Central memory CD8-positive, alpha-beta T cell (primary cell): Measurements from ENCODE around the gene ARFGEF3.

ENCODE experiments used
- ATAC-seq: fragments of 150-1000 bp; cut with Tn5 transposase; replicated peaks from 2 replicates; pipeline ENCODE4 v1.10.0; 2022; ENCODE audit warnings: mild to moderate bottlenecking, moderate FRiP score, moderate number of reproducible peaks; ENCODE audit not compliant: poor library complexity, severe bottlenecking; ENCODE audit errors: extremely low read depth
- DNase-seq, 2 donors: peaks; one replicate each; pipeline ENCODE4 v3.0.0; 2021; ENCODE audit warnings: low spot score in 2 of 2
- H3K27ac Mint-ChIP-seq: one replicate; pipeline ENCODE4 v1.8.0; 2022; ENCODE audit warnings: low read depth, mild to moderate bottlenecking, moderate library complexity, mixed read lengths
- H3K27me3 Mint-ChIP-seq: one replicate; pipeline ENCODE4 v1.8.0; 2022; ENCODE audit warnings: mixed read lengths
- H3K36me3 Mint-ChIP-seq: one replicate; pipeline ENCODE4 v1.8.0; 2022; ENCODE audit warnings: mild to moderate bottlenecking, moderate library complexity, mixed read lengths; ENCODE audit not compliant: insufficient read depth
- H3K4me1 Mint-ChIP-seq: one replicate; pipeline ENCODE4 v1.8.0; 2022; ENCODE audit warnings: mixed read lengths
- H3K4me3 Mint-ChIP-seq: one replicate; pipeline ENCODE4 v1.8.0; 2022; ENCODE audit warnings: mild to moderate bottlenecking, moderate library complexity, mixed read lengths
- H3K9me3 Mint-ChIP-seq: one replicate; pipeline ENCODE4 v1.8.0; 2022; ENCODE audit warnings: mixed read lengths

ARFGEF3 gene

DNA sequence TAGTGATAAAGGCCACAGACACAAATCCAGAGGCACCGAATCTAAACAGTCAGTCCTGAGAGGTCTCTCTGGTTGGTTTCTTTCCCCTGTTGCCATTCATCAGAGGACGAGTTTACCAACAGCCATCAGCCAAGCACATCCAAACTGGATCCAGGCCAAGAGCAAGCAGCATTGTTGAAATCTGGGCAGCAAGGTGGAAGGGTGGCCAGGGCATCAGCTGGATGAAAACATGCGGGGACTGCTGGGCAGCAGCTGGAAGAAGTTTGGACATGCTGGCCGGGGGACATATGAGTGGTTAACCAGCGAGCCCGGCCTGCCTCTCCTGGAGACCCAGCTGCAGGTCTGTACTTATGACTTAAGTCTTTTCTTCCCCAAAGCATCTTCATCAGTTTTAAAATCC, 216.1 kb downstream of the ARFGEF3 start, which contains the start of gene SMIM28:
Gene SMIM28 (plus strand): TSS at position 62 of the 400 bp plus-strand sequence. CDS start 168 bp downstream, at position 230.
- H3K4me3 Mint-ChIP-seq = no peak within 1 kb of the TSS
- H3K27me3 Mint-ChIP-seq = peaks cover 7% of the 10 kb centered on the region
- no peaks in the 10 kb centered on the region for H3K9me3 Mint-ChIP-seq
- DNase-seq (no peak), ATAC-seq (no peak)
- H3K4me1 Mint-ChIP-seq = no peaks in the 10 kb centered on the region
- H3K27ac Mint-ChIP-seq = no peak within 1 kb of the TSS
- H3K36me3 Mint-ChIP-seq = no peaks in the 10 kb centered on the region

DNA sequence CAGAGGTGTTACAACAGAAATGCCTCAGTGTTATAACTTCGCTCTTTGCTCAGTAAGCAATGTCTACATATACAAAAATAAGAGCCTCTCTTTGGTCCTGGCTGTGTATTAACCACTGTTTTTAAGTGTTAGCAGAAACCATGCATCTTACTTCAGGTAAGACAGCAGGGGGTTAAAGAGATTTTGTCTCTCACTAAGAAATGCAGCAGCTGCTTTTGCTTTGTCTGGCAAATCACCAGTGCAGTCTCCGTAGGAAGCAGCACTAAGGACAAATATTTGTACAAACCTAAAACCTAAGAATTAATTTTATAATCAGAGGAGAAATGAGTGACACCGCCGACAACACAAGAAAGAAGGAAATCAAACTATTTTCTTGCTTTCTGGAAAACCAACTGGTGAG, 216.7 kb downstream of the ARFGEF3 start:
- DNase-seq = no peak
- Mint-ChIP-seq H3K27ac (no peak overlapping the region), H3K4me1 (no peaks in the 10 kb centered on the region), H3K4me3 (no peak overlapping the region), H3K36me3 (no peaks in the 10 kb centered on the region), H3K27me3 (peaks cover 13% of the 10 kb centered on the region), H3K9me3 (no peaks in the 10 kb centered on the region)
- no peak for ATAC-seq

DNA sequence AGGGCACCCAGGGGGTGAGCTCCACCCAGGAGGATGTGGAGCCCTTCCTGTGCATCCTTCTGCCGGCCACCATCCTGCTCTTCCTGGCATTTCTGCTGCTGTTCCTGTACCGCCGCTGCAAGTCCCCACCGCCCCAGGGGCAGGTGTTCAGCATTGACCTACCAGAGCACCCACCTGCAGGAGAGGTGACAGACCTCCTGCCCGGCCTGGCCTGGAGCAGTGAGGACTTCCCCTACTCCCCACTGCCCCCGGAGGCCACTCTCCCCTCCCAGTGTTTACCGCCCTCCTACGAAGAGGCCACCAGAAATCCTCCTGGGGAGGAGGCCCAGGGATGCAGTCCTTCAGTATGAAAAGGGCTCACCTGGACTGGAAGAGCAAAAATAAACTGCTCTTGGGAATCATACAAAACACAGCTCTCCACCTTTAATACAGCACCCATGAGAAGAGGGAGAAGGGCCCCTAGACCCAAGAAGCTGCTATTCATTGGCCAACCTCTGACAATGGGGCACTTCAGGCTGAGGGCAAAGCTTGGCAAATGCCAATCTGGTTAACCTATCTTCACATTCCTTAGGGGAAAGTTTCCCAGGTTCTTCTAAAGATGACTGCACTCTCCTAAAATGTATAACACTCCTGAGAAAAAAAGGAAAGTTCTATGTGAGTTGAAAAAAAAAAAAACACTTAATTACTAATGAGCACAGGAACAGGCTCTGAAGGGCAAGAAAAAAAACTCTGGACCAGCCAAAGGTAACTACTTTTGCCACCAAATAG, 220.9 kb downstream of the ARFGEF3 start:
- ATAC-seq (no peak), DNase-seq (no peak)
- Mint-ChIP-seq H3K4me1 (no peaks in the 10 kb centered on the region), H3K9me3 (no peaks in the 10 kb centered on the region), H3K27me3 (peaks cover 17% of the 10 kb centered on the region), H3K27ac (no peak overlapping the region), H3K4me3 (no peak overlapping the region), H3K36me3 (no peaks in the 10 kb centered on the region)

DNA sequence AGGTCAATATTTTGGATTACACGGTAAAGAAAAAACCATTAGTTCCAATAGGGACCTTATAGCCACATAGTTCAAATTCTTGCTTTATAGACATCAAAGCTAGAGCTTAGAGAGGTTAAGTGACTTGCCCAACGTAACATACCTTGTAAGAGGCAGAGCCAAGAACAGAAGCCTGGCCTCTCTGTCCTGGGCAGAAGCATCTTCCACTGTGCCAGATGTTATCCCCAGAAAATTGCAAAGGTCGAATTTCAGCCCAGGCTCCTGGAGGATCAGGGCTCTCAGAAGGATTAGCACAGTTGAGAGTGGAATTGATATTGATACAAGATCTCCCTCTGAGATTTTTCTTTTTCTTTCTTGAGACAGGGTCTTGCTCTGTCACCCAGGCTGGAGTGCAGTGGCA, 222.0 kb downstream of the ARFGEF3 start:
- ATAC-seq = no peak
- Mint-ChIP-seq H3K9me3 (no peaks in the 10 kb centered on the region), H3K4me1 (no peaks in the 10 kb centered on the region), H3K27me3 (peaks cover 23% of the 10 kb centered on the region), H3K27ac (no peak overlapping the region), H3K4me3 (no peak overlapping the region), H3K36me3 (no peaks in the 10 kb centered on the region)
- no peak for DNase-seq

DNA sequence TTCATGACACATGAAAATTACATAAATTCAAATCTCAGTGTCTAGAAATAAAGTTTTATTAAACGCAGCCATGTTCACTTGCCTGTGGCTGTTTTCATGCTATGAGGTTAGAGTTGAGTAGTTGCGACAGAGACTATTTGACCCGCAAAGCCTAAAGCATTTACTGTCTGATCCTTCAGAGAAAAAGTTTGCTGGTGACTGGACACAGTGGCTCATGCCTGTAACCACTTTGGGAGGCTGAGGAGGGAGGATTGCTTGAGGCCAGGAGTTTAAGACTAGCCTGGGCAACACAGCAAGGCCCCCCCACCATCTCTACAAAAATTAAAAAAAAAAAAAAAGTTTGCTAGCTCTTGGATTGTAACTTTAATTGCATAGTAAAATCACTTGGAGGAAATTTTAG, 225.2 kb downstream of the ARFGEF3 start:
- H3K9me3 Mint-ChIP-seq = no peaks in the 10 kb centered on the region
- H3K27ac Mint-ChIP-seq = no peak overlapping the region
- peaks cover 42% of the 10 kb centered on the region for H3K27me3 Mint-ChIP-seq
- DNase-seq = no peak
- no peak for ATAC-seq
- H3K4me1 Mint-ChIP-seq = no peaks in the 10 kb centered on the region
- H3K36me3 Mint-ChIP-seq = no peaks in the 10 kb centered on the region
- no peak overlapping the region for H3K4me3 Mint-ChIP-seq

DNA sequence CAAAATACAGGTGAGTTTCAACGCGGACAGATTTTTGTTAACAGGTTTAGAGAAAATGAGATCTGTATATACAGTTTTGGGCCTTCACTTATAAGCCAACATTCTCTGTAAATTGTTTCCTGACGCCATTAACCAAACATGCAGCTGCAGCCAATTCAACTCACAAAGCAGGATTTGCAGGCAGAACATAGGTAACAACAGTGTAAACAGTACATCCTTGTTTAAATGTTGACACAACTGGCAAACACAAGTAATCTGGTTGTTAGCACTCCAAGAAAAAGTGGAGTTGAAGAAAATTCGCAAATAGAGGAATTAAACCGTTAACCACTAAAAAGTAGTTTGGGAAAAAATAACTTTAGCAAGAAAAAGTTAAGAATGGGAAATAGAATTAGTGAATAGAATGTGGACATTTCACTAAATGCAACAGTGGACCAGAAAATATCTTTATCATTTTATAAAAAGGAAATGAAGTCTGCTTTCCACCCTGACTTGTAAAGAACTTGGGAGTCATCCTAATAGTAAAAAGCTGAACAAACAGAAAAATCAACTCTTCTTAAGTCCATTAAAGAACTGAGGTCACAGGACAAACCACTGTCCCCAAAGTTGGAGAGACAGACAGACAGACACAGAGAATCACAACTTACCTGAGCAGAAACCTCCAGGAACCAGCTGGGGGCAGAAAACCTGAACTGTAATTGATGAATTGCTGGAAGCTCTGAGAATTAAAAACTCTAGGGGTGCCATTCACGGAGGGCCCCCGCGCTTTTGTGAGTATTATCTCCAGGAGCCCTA, 226.0 kb downstream of the ARFGEF3 start:
- ATAC-seq (no peak), DNase-seq (no peak)
- Mint-ChIP-seq H3K4me3 (no peak overlapping the region), H3K27me3 (peaks cover 36% of the 10 kb centered on the region), H3K9me3 (no peaks in the 10 kb centered on the region), H3K36me3 (no peaks in the 10 kb centered on the region), H3K27ac (no peak overlapping the region), H3K4me1 (no peaks in the 10 kb centered on the region)

DNA sequence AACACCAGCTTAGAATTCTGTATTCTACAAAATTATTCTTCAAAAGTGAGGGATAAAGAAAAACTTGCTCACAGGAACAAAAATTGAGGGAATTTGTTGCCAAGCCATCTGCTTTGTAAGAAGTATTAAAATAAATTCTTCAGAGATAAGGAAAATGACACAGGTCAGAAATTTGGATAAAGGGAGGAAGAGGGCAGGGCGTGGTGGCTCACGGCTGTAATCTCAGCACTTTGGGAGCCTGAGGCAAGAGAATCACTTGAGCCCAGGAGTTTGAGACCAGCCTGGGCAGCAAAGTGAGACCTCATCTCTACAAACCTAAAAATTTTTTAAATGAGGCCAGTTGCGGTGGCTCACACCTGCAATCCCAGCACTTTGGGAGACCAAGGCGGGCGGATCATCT, 227.8 kb downstream of the ARFGEF3 start:
- H3K9me3 Mint-ChIP-seq = no peaks in the 10 kb centered on the region
- peaks cover 25% of the 10 kb centered on the region for H3K27me3 Mint-ChIP-seq
- ATAC-seq = no peak

More for the DNA sequence above, 227.8 kb downstream of the ARFGEF3 start:
- H3K4me3 Mint-ChIP-seq = no peak overlapping the region
- no peak overlapping the region for H3K27ac Mint-ChIP-seq
- DNase-seq = no peak
- no peaks in the 10 kb centered on the region for H3K36me3 Mint-ChIP-seq
- H3K4me1 Mint-ChIP-seq = no peaks in the 10 kb centered on the region
